OCI-LY7 (cell line): ENCODE data around the gene ZNF565. TPM values are rescaled to one million over a fixed set of nuclear protein-coding genes. Genes with fewer than 3 reads are reported as not detected.

Experiments
- BruUV-seq: library from RNA; stranded (reverse); fragments of 400-500 nt; replicated peaks from 2 replicates; lab custom pipeline; 2021; lab: Mats Ljungman, UMichigan
- CTCF ChIA-PET: fragments of 300-600 bp; sonication (Branson Sonifier 250); formaldehyde crosslinking; loops from one replicate; lab custom pipeline; 2022; ENCODE audit warnings: antibody characterized with exemption; ENCODE audit not compliant: unreplicated experiment; lab: Charles Lee
- POLR2A ChIA-PET: fragments of 300-600 bp; sonication (Branson Sonifier 250); formaldehyde crosslinking; loops from one replicate; lab custom pipeline; 2022; ENCODE audit warnings: antibody characterized with exemption; lab: Charles Lee
- DNase-seq: peaks from one replicate; pipeline ENCODE4 v3.0.0-alpha.2; 2015; ENCODE audit warnings: low spot score
- H2AFZ ChIP-seq: fragments of 200-600 bp; sonication (generic), shearing (Covaris generic); 2 replicates; pipeline ENCODE4 v1.6.1; 2014; ENCODE audit warnings: mild to moderate bottlenecking, antibody characterized with exemption, low read length, moderate library complexity
- H3K27ac ChIP-seq: fragments of 200-600 bp; sonication (generic); 2 replicates; pipeline ENCODE4 v1.5.1; 2014; ENCODE audit warnings: mixed run types, low read depth, mild to moderate bottlenecking, moderate library complexity, low read length, inconsistent platforms; ENCODE audit not compliant: poor library complexity, severe bottlenecking
- H3K36me3 ChIP-seq: fragments of 200-600 bp; sonication (generic); 2 replicates; pipeline ENCODE4 v1.6.1; 2014; ENCODE audit warnings: mild to moderate bottlenecking, antibody characterized with exemption, low read length, moderate library complexity, mixed read lengths; ENCODE audit not compliant: insufficient read depth
- H3K4me1 ChIP-seq: fragments of 200-600 bp; sonication (generic); 2 replicates; pipeline ENCODE4 v1.5.1; 2014; ENCODE audit warnings: mild to moderate bottlenecking, low read length; ENCODE audit not compliant: insufficient read depth, poor library complexity, severe bottlenecking
- H3K4me2 ChIP-seq: fragments of 200-600 bp; sonication (generic); 2 replicates; pipeline ENCODE4 v1.6.1; 2014; ENCODE audit warnings: mild to moderate bottlenecking, low read length
- H3K4me3 ChIP-seq: fragments of 200-600 bp; sonication (generic); 2 replicates; pipeline ENCODE4 v1.5.1; 2014; ENCODE audit warnings: mild to moderate bottlenecking, low read depth, low read length; ENCODE audit not compliant: poor library complexity, severe bottlenecking
- H3K79me2 ChIP-seq: fragments of 200-600 bp; sonication (generic); 2 replicates; pipeline ENCODE4 v1.6.1; 2016; ENCODE audit warnings: low read depth, mild to moderate bottlenecking, low read length, moderate library complexity, mixed read lengths; ENCODE audit not compliant: insufficient read depth
- H3K9me2 ChIP-seq: fragments of 200-600 bp; sonication (generic); 2 replicates; pipeline ENCODE4 v1.6.1; 2016; ENCODE audit warnings: mild to moderate bottlenecking, low read length, mixed read lengths; ENCODE audit not compliant: insufficient read depth
- H3K9me3 ChIP-seq: fragments of 200-600 bp; sonication (generic); 2 replicates; pipeline ENCODE4 v1.6.1; 2014; ENCODE audit warnings: mild to moderate bottlenecking, mixed run types, low read length, mixed read lengths
- H4K20me1 ChIP-seq: fragments of 200-600 bp; sonication (generic); 2 replicates; pipeline ENCODE4 v1.6.1; 2014; ENCODE audit warnings: mild to moderate bottlenecking, antibody characterized with exemption, low read length, moderate library complexity, mixed read lengths; ENCODE audit not compliant: insufficient read depth
- EZH2phosphoT487 ChIP-seq: fragments of 200-600 bp; sonication (generic); IDR thresholded peaks from 2 replicates; pipeline ENCODE4 v1.6.1; 2018; ENCODE audit warnings: low read depth, borderline replicate concordance, mild to moderate bottlenecking, mixed run types, antibody characterized with exemption, low read length, moderate library complexity, mixed read lengths
- intact Hi-C: fragments of 100-400 bp; cut with micrococcal nuclease; formaldehyde crosslinking; loops from one replicate; pipeline ENCODE4 v1.10.0; 2022; ENCODE audit not compliant: unreplicated experiment
- total RNA-seq, 2 experiments: library from RNA; depleted of rRNA in 1 of 2; stranded (reverse); fragments of >200 nt in 1 of 2; shearing (Covaris generic) in 1 of 2; gene quantifications; 2 replicates each; pipeline ENCODE4 v1.2.3, GENCODE V29; 2014 to 2022
- TF ChIP-seq, protein P1 (sequence below): fragments of 200-600 bp; sonication (generic); conservative IDR thresholded peaks from 2 replicates; pipeline ENCODE4 v1.5.1; 2014; ENCODE audit warnings: mild to moderate bottlenecking, antibody characterized with exemption, low read length, moderate library complexity, mixed read lengths

The ZNF565 gene
- total RNA-seq, 2 experiments from 2014 or later: 2.1 to 3.2 TPM

DNA sequence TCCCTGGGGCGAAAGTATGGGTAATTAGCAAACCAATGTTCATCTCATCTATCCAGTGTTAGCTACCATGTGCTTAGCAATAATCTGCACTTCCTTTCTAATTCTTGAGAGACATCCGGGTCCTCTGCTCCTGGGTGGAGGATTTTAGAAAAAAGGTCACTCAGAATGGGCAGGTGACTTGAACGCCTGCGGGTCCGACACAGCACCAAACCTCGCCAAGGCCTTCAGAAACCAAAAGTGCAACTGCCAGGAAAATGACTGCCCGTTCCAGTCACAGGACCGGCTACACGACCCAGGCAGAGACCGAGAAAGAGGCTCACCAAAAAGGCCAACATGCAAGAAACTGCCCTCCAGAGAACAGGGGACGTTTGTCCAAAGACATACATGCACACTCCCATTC lies 40.4 kb upstream of the ZNF565 start:
- CTCF ChIA-PET: no interaction called here

DNA sequence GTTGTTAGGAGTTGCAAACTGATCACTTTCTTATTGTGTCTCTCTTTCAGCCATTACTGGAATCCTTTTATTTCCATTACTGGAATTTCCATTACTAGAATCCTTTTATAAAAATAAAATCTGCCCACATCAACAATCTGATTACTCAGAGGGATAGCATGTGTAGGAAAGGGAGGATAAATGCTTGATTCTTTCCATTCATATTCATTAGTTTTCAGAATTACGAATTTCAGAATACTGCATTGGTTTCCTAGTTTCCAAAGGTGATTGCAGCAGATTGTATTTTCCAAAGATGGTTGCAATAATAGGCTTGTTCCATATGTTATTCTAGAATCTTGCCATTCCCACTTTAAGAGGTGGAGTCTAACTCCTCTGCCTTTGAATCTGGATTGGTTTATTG lies 37.6 kb upstream of the ZNF565 start:
- Histone ChIP-seq H3K9me3 (no peaks in the 10 kb centered on the region), H3K36me3 (no peaks in the 10 kb centered on the region), H3K4me2 (no peak overlapping the region), H3K79me2 (no peaks in the 10 kb centered on the region), H3K4me3 (no peak overlapping the region), H3K4me1 (no peaks in the 10 kb centered on the region), H3K9me2 (no peaks in the 10 kb centered on the region), H3K27ac (no peak overlapping the region), H2AFZ (no peak overlapping the region), H4K20me1 (no peaks in the 10 kb centered on the region)
- intact Hi-C loops: no loop called here
- POLR2A ChIA-PET: no interaction called here
- no TSS peak for BruUV-seq
- CTCF ChIA-PET: no interaction called here
- no peak for DNase-seq
- no peak for TF ChIP-seq EZH2phosphoT487
- TF ChIP-seq, protein P1, sequence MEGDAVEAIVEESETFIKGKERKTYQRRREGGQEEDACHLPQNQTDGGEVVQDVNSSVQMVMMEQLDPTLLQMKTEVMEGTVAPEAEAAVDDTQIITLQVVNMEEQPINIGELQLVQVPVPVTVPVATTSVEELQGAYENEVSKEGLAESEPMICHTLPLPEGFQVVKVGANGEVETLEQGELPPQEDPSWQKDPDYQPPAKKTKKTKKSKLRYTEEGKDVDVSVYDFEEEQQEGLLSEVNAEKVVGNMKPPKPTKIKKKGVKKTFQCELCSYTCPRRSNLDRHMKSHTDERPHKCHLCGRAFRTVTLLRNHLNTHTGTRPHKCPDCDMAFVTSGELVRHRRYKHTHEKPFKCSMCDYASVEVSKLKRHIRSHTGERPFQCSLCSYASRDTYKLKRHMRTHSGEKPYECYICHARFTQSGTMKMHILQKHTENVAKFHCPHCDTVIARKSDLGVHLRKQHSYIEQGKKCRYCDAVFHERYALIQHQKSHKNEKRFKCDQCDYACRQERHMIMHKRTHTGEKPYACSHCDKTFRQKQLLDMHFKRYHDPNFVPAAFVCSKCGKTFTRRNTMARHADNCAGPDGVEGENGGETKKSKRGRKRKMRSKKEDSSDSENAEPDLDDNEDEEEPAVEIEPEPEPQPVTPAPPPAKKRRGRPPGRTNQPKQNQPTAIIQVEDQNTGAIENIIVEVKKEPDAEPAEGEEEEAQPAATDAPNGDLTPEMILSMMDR: no peak

More for the DNA sequence above, 40.4 kb upstream of the ZNF565 start:
- Histone ChIP-seq H4K20me1 (no peaks in the 10 kb centered on the region), H3K4me2 (no peak overlapping the region), H2AFZ (no peak overlapping the region), H3K27ac (no peak overlapping the region), H3K4me3 (no peak overlapping the region), H3K9me2 (no peaks in the 10 kb centered on the region), H3K4me1 (no peaks in the 10 kb centered on the region), H3K79me2 (no peaks in the 10 kb centered on the region), H3K36me3 (no peaks in the 10 kb centered on the region), H3K9me3 (no peaks in the 10 kb centered on the region)
- DNase-seq: no peak
- POLR2A ChIA-PET: no interaction called here
- no peak for TF ChIP-seq EZH2phosphoT487
- TF ChIP-seq, protein P1: no peak
- intact Hi-C loops: no loop called here
- BruUV-seq: no TSS peak

DNA sequence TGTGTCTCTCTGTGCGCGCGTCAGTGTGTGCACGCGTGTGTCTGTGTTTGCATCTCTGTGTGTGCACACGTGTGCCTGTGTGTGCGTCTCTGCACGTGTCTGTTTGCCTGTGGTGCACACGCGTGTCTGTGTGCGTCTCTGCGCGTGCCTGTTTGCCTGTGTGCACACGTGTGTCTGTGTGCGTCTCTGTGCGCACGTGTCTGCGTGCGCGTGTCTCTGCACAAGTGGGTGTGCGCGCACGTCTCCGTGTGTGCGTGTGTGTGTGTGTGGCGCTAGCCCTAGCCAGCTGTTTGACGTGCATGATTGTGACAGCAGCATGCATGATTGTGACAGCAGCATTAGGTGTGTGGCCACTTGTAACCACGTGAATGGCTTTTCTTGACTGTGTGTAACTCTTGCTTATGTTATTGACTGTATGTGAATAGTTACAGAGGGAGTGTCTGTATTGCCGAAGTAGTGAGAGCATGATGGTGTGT lies 31.6 kb upstream of the ZNF565 start:
- no peaks in the 10 kb centered on the region for H3K79me2 ChIP-seq
- no peaks in the 10 kb centered on the region for H3K4me1 ChIP-seq
- no peaks in the 10 kb centered on the region for H3K9me2 ChIP-seq
- BruUV-seq: no TSS peak
- H3K27ac ChIP-seq: no peak overlapping the region
- no peak overlapping the region for H3K4me2 ChIP-seq
- no peaks in the 10 kb centered on the region for H3K36me3 ChIP-seq
- TF ChIP-seq, protein P1: no peak
- no peak for TF ChIP-seq EZH2phosphoT487
- no peak overlapping the region for H2AFZ ChIP-seq
- CTCF ChIA-PET: no interaction called here
- POLR2A ChIA-PET: no interaction called here
- H3K9me3 ChIP-seq: no peaks in the 10 kb centered on the region
- intact Hi-C loops: no loop called here
- no peak for DNase-seq
- no peak overlapping the region for H3K4me3 ChIP-seq
- H4K20me1 ChIP-seq: no peaks in the 10 kb centered on the region
